MCF 10A (cell line): ENCODE results near the gene TMEM213. TPM values are rescaled to one million over a fixed set of nuclear protein-coding genes. Genes with fewer than 3 reads are reported as not detected.
A peak's percentile ranks its signal among the peaks of the same experiment; 100 is the strongest.

ENCODE experiments used
- BruUV-seq: library from RNA; stranded (reverse); fragments of 400-500 nt; replicated peaks from 2 replicates; lab custom pipeline; 2021; lab: Mats Ljungman, UMichigan
- CTCF ChIA-PET: fragments of 300-600 bp; sonication (Branson Sonifier 250); formaldehyde crosslinking; extraction: SDS; loops from one replicate; lab custom pipeline; 2021; ENCODE audit warnings: antibody characterized with exemption, inconsistent platforms; lab: Yijun Ruan, JAX
- POLR2A ChIA-PET: fragments of 300-600, 350-650 bp; sonication (Branson Sonifier 250); formaldehyde crosslinking; extraction: SDS; loops from one replicate; lab custom pipeline; 2020; ENCODE audit warnings: antibody characterized with exemption, inconsistent platforms; lab: Yijun Ruan, JAX
- DNase-seq: peaks from one replicate; pipeline ENCODE4 v3.0.0-alpha.2; 2018; ENCODE audit not compliant: unreplicated experiment
- H3K27ac Mint-ChIP-seq: one replicate; pipeline ENCODE4 v1.8.0; 2022; ENCODE audit warnings: mild to moderate bottlenecking, low read depth, mixed read lengths; ENCODE audit not compliant: unreplicated experiment
- H3K27me3 Mint-ChIP-seq: one replicate; pipeline ENCODE4 v1.8.0; 2022; ENCODE audit warnings: mixed read lengths; ENCODE audit not compliant: insufficient read depth, unreplicated experiment
- H3K36me3 Mint-ChIP-seq: one replicate; pipeline ENCODE4 v1.8.0; 2022; ENCODE audit warnings: mild to moderate bottlenecking, moderate library complexity, mixed read lengths; ENCODE audit not compliant: insufficient read depth, unreplicated experiment
- H3K4me1 Mint-ChIP-seq: one replicate; pipeline ENCODE4 v1.8.0; 2022; ENCODE audit warnings: mixed read lengths; ENCODE audit not compliant: insufficient read depth, unreplicated experiment
- H3K4me3 Mint-ChIP-seq: one replicate; pipeline ENCODE4 v1.8.0; 2022; ENCODE audit warnings: mild to moderate bottlenecking, moderate library complexity, mixed read lengths; ENCODE audit not compliant: unreplicated experiment
- H3K9me3 Mint-ChIP-seq: one replicate; pipeline ENCODE4 v1.8.0; 2022; ENCODE audit warnings: mixed read lengths; ENCODE audit not compliant: unreplicated experiment
- CTCF ChIP-seq: fragments of 200-600 bp; IDR thresholded peaks from one replicate; pipeline ENCODE4 v1.8.0; 2022; ENCODE audit warnings: antibody characterized with exemption, mild to moderate bottlenecking; ENCODE audit not compliant: unreplicated experiment
- intact Hi-C: fragments of 100-400 bp; cut with micrococcal nuclease; formaldehyde crosslinking; loops from 2 replicates; pipeline ENCODE4 v1.14.1; 2022
- total RNA-seq: library from RNA; stranded (reverse); gene quantifications from 2 replicates; pipeline ENCODE4 v1.2.3, GENCODE V29; 2022

TMEM213 gene
- total RNA-seq, 1 experiment from 2014 or later: not detected

GRCh38 chr7:138857728-138858127 lies 59.9 kb downstream of the TMEM213 start:
- no TSS peak for BruUV-seq
- ChIA-PET CTCF (interaction anchor here (0.6 to 1.0 kb wide), 3 partner anchors 29 to 921 kb away, joined by 3 to 6 read pairs (median 5); no protein-coding TSS in a partner anchor), POLR2A (no interaction called here)
- no peak for DNase-seq
- Mint-ChIP-seq H3K4me1 (no peaks in the 10 kb centered on the region), H3K9me3 (peaks cover 16% of the 10 kb centered on the region), H3K27me3 (no peaks in the 10 kb centered on the region), H3K27ac (no peak overlapping the region), H3K36me3 (peaks cover 11% of the 10 kb centered on the region), H3K4me3 (no peak overlapping the region)
- intact Hi-C loops: no loop called here
- no peak for TF ChIP-seq CTCF

- Mint-ChIP-seq H3K4me3 (no peak overlapping the region), H3K9me3 (peaks cover 13% of the 10 kb centered on the region), H3K4me1 (peaks cover 19% of the 10 kb centered on the region), H3K27me3 (no peaks in the 10 kb centered on the region), H3K36me3 (peaks cover 11% of the 10 kb centered on the region), H3K27ac (no peak overlapping the region)
- intact Hi-C loops: loop anchor here (10.0 kb wide), 2 partner anchors 396 to 956 kb away; partner anchors contain the start of gene TRIM24
- POLR2A ChIA-PET: no interaction called here
- TF ChIP-seq CTCF: no peak
- BruUV-seq: no TSS peak
- CTCF ChIA-PET: no interaction called here
- DNase-seq: no peak
Measured at GRCh38 chr7:138861051-138861450, 63.3 kb downstream of the TMEM213 start.

GRCh38 chr7:138863931-138864330 lies 66.1 kb downstream of the TMEM213 start:
- BruUV-seq: no TSS peak
- peaks cover 20% of the 10 kb centered on the region for H3K4me1 Mint-ChIP-seq
- CTCF ChIA-PET: interaction anchor here (0.5 kb wide), 1 partner anchor 510 kb away, joined by 3 read pairs; no protein-coding TSS in a partner anchor
- H3K27me3 Mint-ChIP-seq: no peaks in the 10 kb centered on the region
- no peak for DNase-seq
- peak overlapping the region; percentile 79 for H3K27ac Mint-ChIP-seq
- POLR2A ChIA-PET: no interaction called here
- TF ChIP-seq CTCF: no peak
- intact Hi-C loops: loop anchor here (10.0 kb wide), 2 partner anchors 399 to 959 kb away; partner anchors contain the start of gene TRIM24
- peaks cover 18% of the 10 kb centered on the region for H3K36me3 Mint-ChIP-seq
- H3K9me3 Mint-ChIP-seq: no peaks in the 10 kb centered on the region
- no peak overlapping the region for H3K4me3 Mint-ChIP-seq

- Mint-ChIP-seq H3K4me3 (peak overlapping the region; percentile 7), H3K36me3 (peaks cover 18% of the 10 kb centered on the region), H3K27ac (peak overlapping the region; percentile 79), H3K4me1 (peaks cover 20% of the 10 kb centered on the region), H3K27me3 (no peaks in the 10 kb centered on the region), H3K9me3 (no peaks in the 10 kb centered on the region)
- ChIA-PET CTCF (no interaction called here), POLR2A (no interaction called here)
- DNase-seq: peak; percentile 96
- intact Hi-C loops: loop anchor here (10.0 kb wide), 2 partner anchors 400 to 960 kb away; partner anchors contain the start of gene TRIM24
- no TSS peak for BruUV-seq
- TF ChIP-seq CTCF: no peak
Measured at GRCh38 chr7:138864667-138865066, 66.9 kb downstream of the TMEM213 start.
